Upper lobe of left lung (tissue), 4 donors: Measurements from ENCODE around the gene PSMC2.

Experiments used
- CTCF ChIP-seq, 6 experiments: fragments of 450-650 bp in 4 of 6; fragments of 200-600 bp in 2 of 6; sonication (generic) in 2 of 6; IDR thresholded peaks; one replicate each; pipeline ENCODE4 v1.5.1; 2016 to 2019; ENCODE audit warnings: antibody characterized with exemption in 6 of 6
- EP300 ChIP-seq, 4 donors: sonication (generic); formaldehyde crosslinking; IDR thresholded peaks; one replicate each; pipeline ENCODE4 v1.5.1; 2017; ENCODE audit warnings: antibody characterized with exemption in 4 of 4, control low read depth in 2 of 4
- POLR2A ChIP-seq, 4 donors: fragments of 450-650 bp; IDR thresholded peaks; one replicate each; pipeline ENCODE4 v1.5.1; 2016 to 2017; ENCODE audit warnings: antibody characterized with exemption in 4 of 4, mild to moderate bottlenecking in 2 of 4
- POLR2AphosphoS5 ChIP-seq, 2 donors: sonication (generic); formaldehyde crosslinking; IDR thresholded peaks; one replicate each; pipeline ENCODE4 v1.5.1; 2017; ENCODE audit warnings: antibody characterized with exemption in 2 of 2

- no peak for TF ChIP-seq CTCF (IDR thresholded peaks at IDR 0.05)
- no peak for TF ChIP-seq POLR2AphosphoS5 (IDR thresholded peaks at IDR 0.05)
- TF ChIP-seq POLR2A (IDR thresholded peaks at IDR 0.05): no peak
- TF ChIP-seq EP300 (IDR thresholded peaks at IDR 0.05): no peak
These were observed 41.8 kb downstream of the PSMC2 start for GRCh38 chr7:103389263-103389662.
